NT2/D1 (cell line): ENCODE measurements around the gene AKNAD1.

Experiments
- SUZ12 ChIP-seq: IDR thresholded peaks from 2 replicates; pipeline ENCODE4 v1.6.1; 2011; ENCODE audit not compliant: insufficient read length, insufficient read depth; ENCODE audit errors: extremely low read depth
- YY1 ChIP-seq: IDR thresholded peaks from 2 replicates; pipeline ENCODE4 v1.6.1; 2011; ENCODE audit not compliant: insufficient read length, insufficient read depth
- ZNF274 ChIP-seq: IDR thresholded peaks from 2 replicates; pipeline ENCODE4 v1.6.1; 2011; ENCODE audit warnings: mild to moderate bottlenecking, low read depth, low read length

GRCh38 chr1:108801101-108801500 is 55.8 kb downstream of the AKNAD1 start:
- TF ChIP-seq YY1: no peak
- no peak for TF ChIP-seq ZNF274
- no peak for TF ChIP-seq SUZ12
